Skeletal muscle tissue (tissue), 4 donors: ENCODE data around the gene PDLIM3. TPM values are rescaled to one million over a fixed set of nuclear protein-coding genes. Genes with fewer than 3 reads are reported as not detected.
A peak's percentile ranks its signal among the peaks of the same experiment; 100 is the strongest.
"Not testable (repeated sequence)": the region's sequence is repeated elsewhere in the genome, so short reads cannot be mapped to it uniquely, and the experiment has no call there.

Source experiments
- H3K27ac ChIP-seq: one replicate; pipeline ENCODE4 v1.7.0; 2013; ENCODE audit warnings: mild to moderate bottlenecking, low read depth, low read length, inconsistent platforms
- H3K27me3 ChIP-seq, 3 donors: one replicate each; pipeline ENCODE4 v1.7.0; 2013; ENCODE audit warnings: low read length in 3 of 3; ENCODE audit not compliant: control insufficient read depth in 3 of 3, insufficient read depth in 3 of 3
- H3K36me3 ChIP-seq, 3 donors: one replicate each; pipeline ENCODE4 v1.7.0; 2013; ENCODE audit warnings: low read length in 3 of 3; ENCODE audit not compliant: control insufficient read depth in 3 of 3, insufficient read depth in 3 of 3
- H3K4me1 ChIP-seq, 3 donors: one replicate each; pipeline ENCODE4 v1.7.0; 2013; ENCODE audit warnings: low read length in 3 of 3, mild to moderate bottlenecking in 3 of 3; ENCODE audit not compliant: control insufficient read depth in 3 of 3, insufficient read depth in 3 of 3
- H3K4me3 ChIP-seq, 3 donors: one replicate each; pipeline ENCODE4 v1.7.0; 2013; ENCODE audit warnings: low read length in 3 of 3
- H3K9ac ChIP-seq, 3 donors: one replicate each; pipeline ENCODE4 v1.7.0; 2013; ENCODE audit warnings: low read length in 3 of 3, mild to moderate bottlenecking in 3 of 3, moderate library complexity in 2 of 3, low read depth in 1 of 3
- H3K9me3 ChIP-seq, 3 donors: one replicate each; pipeline ENCODE4 v1.7.0; 2013; ENCODE audit warnings: low read length in 3 of 3; ENCODE audit not compliant: control insufficient read depth in 3 of 3
- total RNA-seq: library from RNA; depleted of rRNA; stranded (reverse); fragments of >200 nt; gene quantifications from one replicate; pipeline ENCODE4 v1.2.3, GENCODE V29; 2014
- donor health status: Osteomylitis.

The PDLIM3 gene
- total RNA-seq, 1 donor from 2014 or later, result 415 TPM

GRCh38 chr4:185513489-185514181, 21.7 kb downstream of the PDLIM3 start:
- Histone ChIP-seq H3K9me3 (no peaks in the 10 kb centered on the region), H3K36me3 (peaks cover 0 to 26% (median 19%) of the 10 kb centered on the region in 3 donors), H3K4me1 (peaks cover 48 to 72% (median 50%) of the 10 kb centered on the region in 3 donors), H3K27ac (peak overlapping the region; percentile 83), H3K27me3 (no peaks in the 10 kb centered on the region), H3K9ac (peak overlapping the region; percentile 15 to 62 (median 55)), H3K4me3 (peak overlapping the region in 2 of 3 donors; percentile 4 to 10)

- Histone ChIP-seq H3K9me3 (no peaks in the 10 kb centered on the region), H3K9ac (peak overlapping the region in 1 of 3 donors; percentile 10), H3K4me3 (no peak overlapping the region), H3K4me1 (peaks cover 51 to 70% (median 53%) of the 10 kb centered on the region in 3 donors), H3K27me3 (no peaks in the 10 kb centered on the region), H3K27ac (peak overlapping the region; percentile 83), H3K36me3 (peaks cover 0 to 21% (median 17%) of the 10 kb centered on the region in 3 donors)
These were observed 22.8 kb downstream of the PDLIM3 start for GRCh38 chr4:185512516-185512915.

DNA sequence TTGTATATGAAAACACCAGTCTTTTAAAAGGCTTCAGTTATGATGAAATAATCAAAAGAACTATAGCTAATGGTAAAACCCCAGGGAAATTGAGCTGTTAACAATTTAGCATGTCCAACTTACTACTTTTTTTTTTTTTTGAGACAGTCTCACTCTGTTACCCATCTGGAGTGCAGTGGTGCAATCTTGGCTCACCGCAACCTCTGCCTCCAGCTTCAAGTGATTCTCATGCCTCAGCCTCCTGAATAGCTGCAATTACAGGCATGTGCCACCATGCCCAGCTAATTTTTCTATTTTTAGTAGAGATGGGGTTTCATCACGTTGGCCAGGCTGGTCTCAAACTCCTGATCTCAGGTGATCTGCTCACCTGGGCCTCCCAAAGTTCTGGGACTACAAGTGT, 24.1 kb downstream of the PDLIM3 start:
- not testable (repeated sequence) for H3K4me3 ChIP-seq, H3K9ac ChIP-seq, H3K9me3 ChIP-seq, H3K27me3 ChIP-seq
- Histone ChIP-seq H3K27ac (peak overlapping the region; percentile 83), H3K36me3 (peaks cover 3 to 18% (median 14%) of the 10 kb centered on the region in 3 donors), H3K4me1 (peaks cover 47 to 68% (median 49%) of the 10 kb centered on the region in 3 donors)

DNA sequence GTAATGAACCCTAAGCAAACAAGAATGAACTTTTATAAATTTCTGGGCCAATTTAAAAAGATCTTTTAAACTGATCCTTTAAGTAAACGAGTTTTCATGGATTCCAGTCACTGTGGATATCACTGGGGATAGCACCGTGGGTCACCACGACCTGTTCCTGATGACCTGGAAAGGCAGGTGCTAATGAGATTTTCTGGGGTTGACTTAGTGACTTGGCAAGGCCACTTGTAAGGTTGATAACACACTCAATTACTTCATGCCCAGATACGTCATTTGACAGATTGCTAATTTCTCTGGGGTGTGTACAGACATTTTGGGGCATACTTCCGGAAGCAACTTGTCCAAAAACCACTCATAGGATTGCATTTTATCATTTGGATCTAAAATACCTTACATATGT, 24.5 kb downstream of the PDLIM3 start:
- Histone ChIP-seq H3K4me1 (peaks cover 51 to 72% (median 52%) of the 10 kb centered on the region in 3 donors), H3K4me3 (no peak overlapping the region), H3K27ac (peak overlapping the region; percentile 83), H3K36me3 (peaks cover 4 to 18% (median 15%) of the 10 kb centered on the region in 3 donors), H3K9me3 (no peaks in the 10 kb centered on the region), H3K27me3 (no peaks in the 10 kb centered on the region), H3K9ac (no peak overlapping the region)

- Histone ChIP-seq H3K27ac (peak overlapping the region; percentile 59), H3K4me3 (no peak overlapping the region), H3K4me1 (peaks cover 43 to 80% (median 49%) of the 10 kb centered on the region in 3 donors), H3K9me3 (no peaks in the 10 kb centered on the region), H3K36me3 (peaks cover 7 to 31% (median 14%) of the 10 kb centered on the region in 3 donors), H3K9ac (no peak overlapping the region), H3K27me3 (no peaks in the 10 kb centered on the region)
These were observed 27.1 kb downstream of the PDLIM3 start for GRCh38 chr4:185508181-185508580.

- H3K9me3 ChIP-seq, result no peaks in the 10 kb centered on the region
- peak overlapping the region; percentile 90 for H3K27ac ChIP-seq
- H3K27me3 ChIP-seq, result no peaks in the 10 kb centered on the region
- H3K4me1 ChIP-seq, result peaks cover 30 to 71% (median 42%) of the 10 kb centered on the region in 3 donors
- no peak overlapping the region for H3K4me3 ChIP-seq
- H3K9ac ChIP-seq, result no peak overlapping the region
- H3K36me3 ChIP-seq, result peaks cover 14 to 34% (median 22%) of the 10 kb centered on the region in 3 donors
These were observed 28.9 kb downstream of the PDLIM3 start for GRCh38 chr4:185506422-185506821.

GRCh38 chr4:185504098-185505047, 30.9 kb downstream of the PDLIM3 start:
- Histone ChIP-seq H3K27ac (peak overlapping the region; percentile 90), H3K27me3 (no peaks in the 10 kb centered on the region), H3K9ac (peak overlapping the region in 2 of 3 donors; percentile 23 to 28), H3K36me3 (peaks cover 20 to 38% (median 29%) of the 10 kb centered on the region in 3 donors), H3K4me3 (peak overlapping the region in 1 of 3 donors; percentile 2), H3K9me3 (peaks cover 0 to 3% (median 0%) of the 10 kb centered on the region in 3 donors), H3K4me1 (peaks cover 24 to 67% (median 40%) of the 10 kb centered on the region in 3 donors)

DNA sequence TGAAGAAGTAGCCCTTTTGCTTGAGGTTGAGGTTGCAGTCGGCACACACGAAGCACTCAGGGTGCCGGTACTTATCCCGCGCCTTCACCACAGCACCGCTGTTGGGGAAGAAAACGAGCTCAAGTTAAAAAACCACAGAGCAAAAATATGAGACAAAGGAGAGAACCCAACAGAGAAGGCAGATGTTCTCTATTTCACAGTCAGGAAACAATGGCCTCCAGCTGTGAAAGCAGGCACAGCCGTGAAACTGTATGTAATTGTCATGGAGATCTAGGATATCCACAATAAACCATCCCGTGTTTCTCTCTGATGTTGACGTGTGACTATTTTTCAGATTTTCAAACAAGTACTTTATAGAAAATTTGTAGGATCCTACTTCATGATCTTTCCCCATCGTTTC, 32.9 kb downstream of the PDLIM3 start:
- Histone ChIP-seq H3K27me3 (no peaks in the 10 kb centered on the region), H3K9me3 (peaks cover 0 to 3% (median 0%) of the 10 kb centered on the region in 3 donors), H3K27ac (peak overlapping the region; percentile 20), H3K9ac (no peak overlapping the region), H3K4me1 (peaks cover 19 to 53% (median 29%) of the 10 kb centered on the region in 3 donors), H3K36me3 (peaks cover 20 to 35% (median 29%) of the 10 kb centered on the region in 3 donors), H3K4me3 (no peak overlapping the region)

DNA sequence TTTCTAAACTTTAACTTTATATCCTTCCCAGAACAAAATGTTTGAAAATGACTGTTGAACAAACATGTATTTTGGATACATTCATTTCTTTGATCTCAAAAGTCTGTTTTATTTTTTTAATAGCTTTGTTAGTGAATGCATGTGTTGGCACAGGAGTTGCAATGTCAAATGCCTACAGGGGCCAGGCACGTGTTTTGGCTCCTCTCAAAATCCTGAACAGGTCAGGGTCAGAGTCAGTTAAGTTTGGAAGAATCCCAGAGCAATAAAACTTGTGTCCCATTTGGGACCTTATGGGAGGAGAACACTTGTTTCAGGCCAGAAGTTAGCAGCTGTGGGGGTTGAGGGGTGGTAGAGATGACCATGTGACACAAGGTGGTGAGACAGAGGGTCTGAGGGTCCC, 34.7 kb downstream of the PDLIM3 start:
- Histone ChIP-seq H3K9me3 (peaks cover 0 to 3% (median 0%) of the 10 kb centered on the region in 3 donors), H3K27me3 (no peaks in the 10 kb centered on the region), H3K4me3 (no peak overlapping the region), H3K27ac (peak overlapping the region; percentile 45), H3K9ac (peak overlapping the region in 1 of 3 donors; percentile 45), H3K36me3 (peaks cover 16 to 26% (median 26%) of the 10 kb centered on the region in 3 donors), H3K4me1 (peaks cover 11 to 39% (median 24%) of the 10 kb centered on the region in 3 donors)
